Measurements from ENCODE around the gene ZFYVE26. TPM values are rescaled to one million over a fixed set of nuclear protein-coding genes. Genes with fewer than 3 reads are reported as not detected.

Gene ZFYVE26
- total RNA-seq, 2 donors from 2014 or later: 11.7 to 31.0 TPM

DNA sequence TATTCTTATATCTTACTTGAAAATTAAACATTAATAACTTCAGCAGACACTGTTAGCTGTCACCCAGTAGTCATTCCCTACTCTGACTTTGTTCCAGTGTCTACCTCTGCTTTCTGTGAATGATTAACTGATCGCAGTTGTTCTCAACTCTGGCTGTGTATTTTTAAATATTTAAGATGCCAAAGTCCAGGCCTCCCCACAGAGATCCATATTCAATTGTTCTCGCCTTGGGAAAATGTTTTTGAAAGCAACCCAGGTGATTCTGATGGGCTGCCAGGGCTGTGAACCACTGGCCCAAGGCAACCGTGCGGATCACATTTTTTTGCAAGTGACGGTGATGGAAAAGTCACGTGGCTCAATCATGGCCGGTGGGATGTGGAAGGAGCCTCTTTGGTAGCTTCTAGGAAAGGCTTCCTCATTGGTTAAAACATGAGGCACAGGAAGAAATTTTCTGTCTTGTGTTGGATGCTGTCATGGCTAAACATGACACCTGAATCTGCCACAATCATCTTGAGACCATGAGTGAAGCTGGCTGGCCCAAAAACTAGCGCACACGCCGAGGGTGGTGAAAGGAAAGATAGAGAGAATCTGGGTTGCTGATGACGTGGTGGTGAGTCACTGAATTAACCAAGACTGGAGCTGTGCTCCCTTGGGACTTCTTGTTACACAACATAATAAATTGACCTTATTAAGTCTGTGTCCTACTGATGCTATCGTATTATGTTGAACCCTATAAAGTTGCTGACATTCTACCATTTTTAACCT lies 77.5 kb downstream of the ZFYVE26 start:
- WGBS, 2 donors: 10 to 19% methylated on average over 12 of the region's 12 CpGs
- no peaks in the 10 kb centered on the region for H3K27me3 ChIP-seq
- peaks cover 48% of the 10 kb centered on the region for H3K4me1 ChIP-seq
- H3K36me3 ChIP-seq (replicated peaks in 1 of 2; ENCODE audit: insufficient read depth in 1 of 2, low read depth in 2 of 2): no peaks in the 10 kb centered on the region
- ATAC-seq (peak; percentile 87), DNase-seq (peak; percentile 78 to 83 (median 80))
- no peak for TF ChIP-seq POLR2A (IDR thresholded peaks at IDR 0.05)
- TF ChIP-seq, protein P1, sequence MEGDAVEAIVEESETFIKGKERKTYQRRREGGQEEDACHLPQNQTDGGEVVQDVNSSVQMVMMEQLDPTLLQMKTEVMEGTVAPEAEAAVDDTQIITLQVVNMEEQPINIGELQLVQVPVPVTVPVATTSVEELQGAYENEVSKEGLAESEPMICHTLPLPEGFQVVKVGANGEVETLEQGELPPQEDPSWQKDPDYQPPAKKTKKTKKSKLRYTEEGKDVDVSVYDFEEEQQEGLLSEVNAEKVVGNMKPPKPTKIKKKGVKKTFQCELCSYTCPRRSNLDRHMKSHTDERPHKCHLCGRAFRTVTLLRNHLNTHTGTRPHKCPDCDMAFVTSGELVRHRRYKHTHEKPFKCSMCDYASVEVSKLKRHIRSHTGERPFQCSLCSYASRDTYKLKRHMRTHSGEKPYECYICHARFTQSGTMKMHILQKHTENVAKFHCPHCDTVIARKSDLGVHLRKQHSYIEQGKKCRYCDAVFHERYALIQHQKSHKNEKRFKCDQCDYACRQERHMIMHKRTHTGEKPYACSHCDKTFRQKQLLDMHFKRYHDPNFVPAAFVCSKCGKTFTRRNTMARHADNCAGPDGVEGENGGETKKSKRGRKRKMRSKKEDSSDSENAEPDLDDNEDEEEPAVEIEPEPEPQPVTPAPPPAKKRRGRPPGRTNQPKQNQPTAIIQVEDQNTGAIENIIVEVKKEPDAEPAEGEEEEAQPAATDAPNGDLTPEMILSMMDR (IDR thresholded peaks at IDR 0.05): no peak
- H3K27ac ChIP-seq: peak overlapping the region; percentile 75 to 82 (median 78)
- no peak overlapping the region for H3K4me3 ChIP-seq
- intact Hi-C loops (cut with DNase I): no loop called here
- no peaks in the 10 kb centered on the region for H3K9me3 ChIP-seq

DNA sequence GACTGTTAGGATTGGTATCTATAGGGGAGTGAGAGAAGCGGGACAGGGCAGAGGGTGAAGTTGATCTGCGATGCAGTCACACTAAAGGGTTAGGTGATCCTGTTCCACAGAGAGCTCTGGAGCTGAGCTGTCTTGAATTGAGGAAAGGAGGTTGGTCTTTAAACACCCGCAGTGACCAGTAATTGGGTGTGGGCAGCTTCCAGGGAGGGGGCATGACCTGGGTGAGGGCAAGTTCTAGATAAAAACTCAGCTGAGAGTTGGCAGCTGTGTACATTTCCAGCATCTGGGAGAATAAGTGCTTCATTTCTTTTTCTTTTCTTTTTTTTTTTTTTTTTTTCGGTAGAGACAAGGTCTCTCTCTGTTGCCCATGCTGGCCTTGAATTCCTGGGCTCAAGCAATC lies 79.6 kb downstream of the ZFYVE26 start:
- ATAC-seq: no peak
- TF ChIP-seq POLR2A (IDR thresholded peaks at IDR 0.05): no peak
- TF ChIP-seq, protein P1 (IDR thresholded peaks at IDR 0.05): no peak
- H3K4me1 ChIP-seq: peaks cover 43% of the 10 kb centered on the region
- intact Hi-C loops (cut with DNase I): no loop called here
- no peak overlapping the region for H3K4me3 ChIP-seq
- peak; percentile 26 to 54 (median 30) for DNase-seq
- 49% methylated on average over 4 of the region's 4 CpGs for WGBS, 2 donors
- no peaks in the 10 kb centered on the region for H3K36me3 ChIP-seq (replicated peaks in 1 of 2; ENCODE audit: insufficient read depth in 1 of 2, low read depth in 2 of 2)
- H3K27ac ChIP-seq: peak overlapping the region in 2 of 4 donors; percentile 11 to 50
- no peaks in the 10 kb centered on the region for H3K9me3 ChIP-seq
- no peaks in the 10 kb centered on the region for H3K27me3 ChIP-seq

DNA sequence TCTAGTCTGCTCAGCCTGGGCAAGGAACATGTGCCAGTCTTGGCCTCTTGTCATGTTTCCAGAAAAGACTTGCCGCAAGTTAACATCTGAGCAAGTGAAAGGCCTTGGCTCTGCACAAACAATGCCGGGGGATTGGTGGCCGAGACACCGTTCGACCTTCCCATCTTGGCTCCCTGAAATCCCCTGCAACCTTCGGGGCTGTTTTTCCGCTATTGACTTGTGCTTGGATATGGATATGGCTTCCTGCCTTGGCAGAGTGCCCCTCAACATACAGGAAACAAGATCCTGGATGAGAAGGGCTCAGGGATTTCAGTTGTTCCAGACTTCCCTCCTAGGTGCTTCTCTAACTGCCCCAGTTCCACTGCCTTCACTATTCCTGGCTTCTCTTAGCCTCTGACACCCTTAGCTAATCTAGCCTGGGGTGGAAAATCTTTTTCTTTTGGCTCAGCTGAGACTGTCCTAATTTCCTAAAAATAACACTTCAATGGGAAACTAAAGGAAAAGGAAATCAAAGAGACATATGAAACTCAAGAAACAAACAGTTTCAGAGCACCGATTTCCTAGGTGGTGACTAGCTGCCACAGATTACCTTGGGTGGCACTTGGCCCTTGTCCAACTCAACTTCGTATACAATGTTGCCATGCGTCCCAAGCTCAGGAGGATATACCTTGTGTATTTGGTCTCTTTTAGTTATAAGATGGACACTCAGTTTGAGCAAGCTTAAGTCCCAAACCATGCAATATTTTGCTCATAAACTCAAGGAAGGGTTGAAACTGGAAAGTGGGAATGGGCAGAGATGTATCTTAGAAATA lies 80.8 kb downstream of the ZFYVE26 start:
- TF ChIP-seq, protein P1 (IDR thresholded peaks at IDR 0.05): no peak
- TF ChIP-seq POLR2A (IDR thresholded peaks at IDR 0.05): no peak
- intact Hi-C loops (cut with DNase I): no loop called here
- H3K27me3 ChIP-seq: no peaks in the 10 kb centered on the region
- H3K4me3 ChIP-seq: no peak overlapping the region
- DNase-seq (peak; percentile 17 to 58 (median 38)), ATAC-seq (no peak)
- 36 to 50% methylated on average over 10 of the region's 10 CpGs for WGBS, 2 donors
- H3K27ac ChIP-seq: peak overlapping the region in 2 of 4 donors; percentile 30 to 46
- H3K9me3 ChIP-seq: no peaks in the 10 kb centered on the region
- no peaks in the 10 kb centered on the region for H3K36me3 ChIP-seq (replicated peaks in 1 of 2; ENCODE audit: insufficient read depth in 1 of 2, low read depth in 2 of 2)
- H3K4me1 ChIP-seq: peaks cover 43% of the 10 kb centered on the region

DNA sequence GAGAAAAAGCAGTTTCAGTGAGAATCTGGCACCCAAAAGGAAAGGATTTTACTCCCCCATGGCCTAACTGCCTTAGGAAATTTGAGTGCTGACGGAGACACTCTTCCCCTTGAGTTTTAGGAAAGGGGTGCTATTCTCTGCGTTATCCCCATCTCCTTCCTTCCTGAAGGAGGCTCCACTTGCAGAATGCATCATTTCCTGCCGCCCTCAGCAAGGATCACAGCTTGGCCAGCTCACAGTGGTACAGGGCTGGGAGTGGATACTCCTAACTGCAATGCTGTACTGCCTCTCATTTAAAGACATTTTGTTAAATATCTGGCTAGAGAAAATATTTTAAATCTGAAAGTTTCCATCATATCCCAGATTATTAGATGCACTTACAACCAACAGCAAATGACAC lies 81.7 kb downstream of the ZFYVE26 start:
- TF ChIP-seq POLR2A (IDR thresholded peaks at IDR 0.05): no peak
- TF ChIP-seq, protein P1 (IDR thresholded peaks at IDR 0.05): no peak

More for the DNA sequence above, 81.7 kb downstream of the ZFYVE26 start:
- ATAC-seq (no peak), DNase-seq (no peak)
- 81 to 92% methylated on average over 3 of the region's 3 CpGs for WGBS, 2 donors
- H3K4me3 ChIP-seq: no peak overlapping the region
- H3K4me1 ChIP-seq: peaks cover 41% of the 10 kb centered on the region
- no peaks in the 10 kb centered on the region for H3K36me3 ChIP-seq (replicated peaks in 1 of 2; ENCODE audit: insufficient read depth in 1 of 2, low read depth in 2 of 2)
- no peaks in the 10 kb centered on the region for H3K9me3 ChIP-seq
- no peak overlapping the region for H3K27ac ChIP-seq
- H3K27me3 ChIP-seq: no peaks in the 10 kb centered on the region
- intact Hi-C loops (cut with DNase I): no loop called here

All from body of pancreas (tissue), 4 donors.